HG03064 (cell line): ENCODE results near the gene HNF1A.

Experiments used
- ATAC-seq: cut with Tn5 transposase; IDR thresholded peaks from one replicate; pipeline ENCODE4 v1.9.1; 2021; ENCODE audit warnings: low read depth; ENCODE audit not compliant: unreplicated experiment

Gene HNF1A

GRCh38 chr12:120984351-120984898 is 6.1 kb downstream of the HNF1A start:
- no peak for ATAC-seq

- no peak for ATAC-seq
These were observed 9.9 kb downstream of the HNF1A start for GRCh38 chr12:120988234-120988633.

GRCh38 chr12:120988658-120989057 is 10.3 kb downstream of the HNF1A start:
- ATAC-seq: no peak

GRCh38 chr12:120989687-120990086 is 11.3 kb downstream of the HNF1A start:
- no peak for ATAC-seq

GRCh38 chr12:120990487-120991055 is 12.2 kb downstream of the HNF1A start:
- no peak for ATAC-seq

- ATAC-seq: no peak
These were observed 13.6 kb downstream of the HNF1A start for GRCh38 chr12:120991965-120992364.

GRCh38 chr12:120992989-120993388 is 14.6 kb downstream of the HNF1A start:
- ATAC-seq: no peak

- no peak for ATAC-seq
These were observed 15.2 kb downstream of the HNF1A start for GRCh38 chr12:120993496-120993895.

GRCh38 chr12:120994059-120994458 is 15.7 kb downstream of the HNF1A start:
- no peak for ATAC-seq

- no peak for ATAC-seq
These were observed 16.4 kb downstream of the HNF1A start for GRCh38 chr12:120994589-120995337.

GRCh38 chr12:120996133-120996746 is 17.9 kb downstream of the HNF1A start:
- ATAC-seq: no peak

GRCh38 chr12:120997448-120997847 is 19.1 kb downstream of the HNF1A start:
- ATAC-seq: no peak

- no peak for ATAC-seq
These were observed 20.1 kb downstream of the HNF1A start for GRCh38 chr12:120998435-120998834.

- ATAC-seq: no peak
These were observed 21.1 kb downstream of the HNF1A start for GRCh38 chr12:120999191-121000120.

- ATAC-seq: no peak
These were observed 22.2 kb downstream of the HNF1A start for GRCh38 chr12:121000530-121000929.

GRCh38 chr12:121001060-121001459 is 22.7 kb downstream of the HNF1A start:
- ATAC-seq: no peak

- ATAC-seq: no peak
These were observed 23.6 kb downstream of the HNF1A start for GRCh38 chr12:121001841-121002483.

GRCh38 chr12:121003650-121004049 is 25.3 kb downstream of the HNF1A start:
- ATAC-seq: no peak

GRCh38 chr12:121004253-121004815 is 26.0 kb downstream of the HNF1A start:
- ATAC-seq: no peak

GRCh38 chr12:121005346-121005815 is 27.0 kb downstream of the HNF1A start:
- no peak for ATAC-seq
